ENCODE results near the gene DLGAP1. TPM values are rescaled to one million over a fixed set of nuclear protein-coding genes. Genes with fewer than 3 reads are reported as not detected.

Gene DLGAP1
- total and polyA plus RNA-seq, 2 donors (not counting 1 experiment from before 2014, with no cell fraction given) = 0.07 to 0.61 TPM

DNA sequence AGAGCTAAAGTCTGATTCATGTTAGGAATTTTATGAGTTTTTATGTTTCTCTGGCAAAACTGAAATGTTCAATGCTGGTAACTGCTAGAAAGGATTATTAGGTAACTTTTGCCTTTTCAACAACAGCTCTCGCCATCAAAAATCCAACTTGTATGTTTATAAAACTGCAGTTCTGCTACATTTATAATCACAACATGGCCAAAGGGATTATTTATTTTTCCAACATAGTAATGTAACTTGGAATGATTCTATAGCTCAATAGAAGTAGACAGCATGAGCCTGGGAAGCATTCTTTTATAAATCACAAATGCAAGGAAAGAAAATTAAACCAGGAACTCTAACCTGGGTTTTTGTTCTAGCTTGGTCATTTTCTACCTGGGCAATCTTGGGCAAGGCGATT lies 534.3 kb downstream of the DLGAP1 start:
- Histone ChIP-seq H3K9ac (ENCODE audit: low read length) (no peak overlapping the region), H2AFZ (ENCODE audit: insufficient read depth, low read depth, low read length, poor library complexity, severe bottlenecking) (no peak overlapping the region), H3K27ac (ENCODE audit: low read length in 2 of 2) (no peak overlapping the region), H3K4me3 (ENCODE audit: control extremely low read depth in 1 of 5, extremely low read depth in 1 of 5, insufficient read depth in 1 of 5, low read depth in 2 of 5, low read length in 4 of 5) (no peak overlapping the region), H3K27me3 (replicated peaks in 1 of 4; ENCODE audit: control extremely low read depth in 1 of 4, control insufficient read depth in 3 of 4, insufficient read depth in 4 of 4, low read length in 3 of 4) (no peaks in the 10 kb centered on the region), H3K9me3 (ENCODE audit: control extremely low read depth in 1 of 3, control insufficient read depth in 2 of 3, insufficient read depth in 1 of 3, low read length in 2 of 3) (no peaks in the 10 kb centered on the region), H4K20me1 (ENCODE audit: control insufficient read depth, insufficient read depth, low read length, poor library complexity, severe bottlenecking) (no peaks in the 10 kb centered on the region), H3K4me2 (replicated peaks; ENCODE audit: low read depth, low read length, poor library complexity, severe bottlenecking) (no peak overlapping the region), H3K79me2 (ENCODE audit: control insufficient read depth, insufficient read depth, low read length) (no peaks in the 10 kb centered on the region), H3K36me3 (replicated peaks in 1 of 2; ENCODE audit: control extremely low read depth in 1 of 2, control insufficient read depth in 1 of 2, extremely low read depth in 1 of 2, insufficient read depth in 2 of 2, low read length in 1 of 2) (no peaks in the 10 kb centered on the region), H3K4me1 (ENCODE audit: control insufficient read depth in 2 of 2, insufficient read depth in 2 of 2, low read length in 2 of 2) (no peaks in the 10 kb centered on the region)
- intact Hi-C loops (cut with micrococcal nuclease) = no loop called here
- POLR2A ChIA-PET = no interaction called here
- Mint-ChIP-seq H3K27me3 (peaks cover 6% of the 10 kb centered on the region), H3K4me1 (no peaks in the 10 kb centered on the region), H3K4me3 (no peak overlapping the region), H3K27ac (no peak overlapping the region), H3K9me3 (ENCODE audit: insufficient read depth) (no peaks in the 10 kb centered on the region)
- CTCF ChIA-PET = no interaction called here
- no peak for TF ChIP-seq EZH2 (IDR thresholded peaks at IDR 0.05; ENCODE audit: borderline replicate concordance, insufficient read depth, low read depth, low read length, poor library complexity, severe bottlenecking)
- TF ChIP-seq, protein P1, sequence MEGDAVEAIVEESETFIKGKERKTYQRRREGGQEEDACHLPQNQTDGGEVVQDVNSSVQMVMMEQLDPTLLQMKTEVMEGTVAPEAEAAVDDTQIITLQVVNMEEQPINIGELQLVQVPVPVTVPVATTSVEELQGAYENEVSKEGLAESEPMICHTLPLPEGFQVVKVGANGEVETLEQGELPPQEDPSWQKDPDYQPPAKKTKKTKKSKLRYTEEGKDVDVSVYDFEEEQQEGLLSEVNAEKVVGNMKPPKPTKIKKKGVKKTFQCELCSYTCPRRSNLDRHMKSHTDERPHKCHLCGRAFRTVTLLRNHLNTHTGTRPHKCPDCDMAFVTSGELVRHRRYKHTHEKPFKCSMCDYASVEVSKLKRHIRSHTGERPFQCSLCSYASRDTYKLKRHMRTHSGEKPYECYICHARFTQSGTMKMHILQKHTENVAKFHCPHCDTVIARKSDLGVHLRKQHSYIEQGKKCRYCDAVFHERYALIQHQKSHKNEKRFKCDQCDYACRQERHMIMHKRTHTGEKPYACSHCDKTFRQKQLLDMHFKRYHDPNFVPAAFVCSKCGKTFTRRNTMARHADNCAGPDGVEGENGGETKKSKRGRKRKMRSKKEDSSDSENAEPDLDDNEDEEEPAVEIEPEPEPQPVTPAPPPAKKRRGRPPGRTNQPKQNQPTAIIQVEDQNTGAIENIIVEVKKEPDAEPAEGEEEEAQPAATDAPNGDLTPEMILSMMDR (IDR thresholded peaks at IDR 0.05) = no peak
- DNase-seq = no peak
- WGBS (ENCODE audit: insufficient coverage) = no CpG with 5 or more reads among the region's 2 CpGs
- ATAC-seq (ENCODE audit: low read depth) = no peak

DNA sequence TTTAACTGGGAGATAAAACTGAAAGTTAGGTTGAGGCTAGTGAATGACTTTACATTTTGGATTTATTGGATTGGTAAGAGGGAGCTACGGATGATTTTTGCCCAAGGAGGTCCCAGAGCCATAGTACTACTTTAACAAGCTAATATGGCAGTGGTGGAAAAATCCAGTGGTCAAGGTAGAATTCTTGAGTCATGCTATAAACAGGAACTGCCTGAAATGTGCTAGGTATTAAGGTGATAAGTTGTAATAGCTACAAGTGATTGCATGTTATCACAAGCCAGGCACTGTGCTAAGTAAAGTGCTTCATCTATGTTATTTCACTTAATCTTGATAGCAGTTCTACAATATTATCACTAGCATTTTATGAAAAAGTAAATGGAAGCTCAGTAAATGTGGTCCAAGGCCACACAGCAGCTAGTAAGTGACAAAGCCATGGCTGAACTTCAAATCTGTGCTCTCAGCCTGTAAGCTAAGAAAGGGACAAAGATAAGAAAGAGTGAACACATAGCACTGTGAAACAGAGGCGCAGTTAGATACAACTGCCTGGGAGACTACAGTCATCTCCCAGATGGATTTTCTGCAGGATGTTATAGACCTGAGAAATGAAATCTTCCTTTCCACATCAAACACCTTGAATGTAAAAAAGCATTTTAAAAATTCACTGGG lies 535.6 kb downstream of the DLGAP1 start:
- Histone ChIP-seq H3K4me3 (ENCODE audit: control extremely low read depth in 1 of 5, extremely low read depth in 1 of 5, insufficient read depth in 1 of 5, low read depth in 2 of 5, low read length in 4 of 5) (no peak overlapping the region), H4K20me1 (ENCODE audit: control insufficient read depth, insufficient read depth, low read length, poor library complexity, severe bottlenecking) (no peaks in the 10 kb centered on the region), H3K9me3 (ENCODE audit: control extremely low read depth in 1 of 3, control insufficient read depth in 2 of 3, insufficient read depth in 1 of 3, low read length in 2 of 3) (no peaks in the 10 kb centered on the region), H3K9ac (ENCODE audit: low read length) (no peak overlapping the region), H3K27me3 (replicated peaks in 1 of 4; ENCODE audit: control extremely low read depth in 1 of 4, control insufficient read depth in 3 of 4, insufficient read depth in 4 of 4, low read length in 3 of 4) (no peaks in the 10 kb centered on the region), H3K4me1 (ENCODE audit: control insufficient read depth in 2 of 2, insufficient read depth in 2 of 2, low read length in 2 of 2) (no peaks in the 10 kb centered on the region), H3K36me3 (replicated peaks in 1 of 2; ENCODE audit: control extremely low read depth in 1 of 2, control insufficient read depth in 1 of 2, extremely low read depth in 1 of 2, insufficient read depth in 2 of 2, low read length in 1 of 2) (no peaks in the 10 kb centered on the region), H2AFZ (ENCODE audit: insufficient read depth, low read depth, low read length, poor library complexity, severe bottlenecking) (no peak overlapping the region), H3K79me2 (ENCODE audit: control insufficient read depth, insufficient read depth, low read length) (no peaks in the 10 kb centered on the region), H3K27ac (ENCODE audit: low read length in 2 of 2) (no peak overlapping the region), H3K4me2 (replicated peaks; ENCODE audit: low read depth, low read length, poor library complexity, severe bottlenecking) (no peak overlapping the region)
- H3K4me3 Mint-ChIP-seq = no peak overlapping the region
- H3K9me3 Mint-ChIP-seq (ENCODE audit: insufficient read depth) = no peaks in the 10 kb centered on the region
- ChIA-PET CTCF (no interaction called here), POLR2A (no interaction called here)
- H3K27me3 Mint-ChIP-seq = peaks cover 6% of the 10 kb centered on the region
- DNase-seq = no peak
- intact Hi-C loops (cut with micrococcal nuclease) = no loop called here
- WGBS (ENCODE audit: insufficient coverage) = 100% methylated on average over 1 of the region's 2 CpGs
- no peak for TF ChIP-seq EZH2 (IDR thresholded peaks at IDR 0.05; ENCODE audit: borderline replicate concordance, insufficient read depth, low read depth, low read length, poor library complexity, severe bottlenecking)
- TF ChIP-seq, protein P1 (IDR thresholded peaks at IDR 0.05) = no peak
- H3K27ac Mint-ChIP-seq = no peak overlapping the region
- no peaks in the 10 kb centered on the region for H3K4me1 Mint-ChIP-seq
- no peak for ATAC-seq (ENCODE audit: low read depth)
